Measurements from ENCODE around the gene ZZZ3. TPM values are rescaled to one million over a fixed set of nuclear protein-coding genes. Genes with fewer than 3 reads are reported as not detected.

The ZZZ3 gene
- total and polyA plus RNA-seq, 2 of the 13 experiments (the other 11 are each of a cell fraction or from before 2014, with no cell fraction given), result 18.1 to 50.2 TPM

DNA sequence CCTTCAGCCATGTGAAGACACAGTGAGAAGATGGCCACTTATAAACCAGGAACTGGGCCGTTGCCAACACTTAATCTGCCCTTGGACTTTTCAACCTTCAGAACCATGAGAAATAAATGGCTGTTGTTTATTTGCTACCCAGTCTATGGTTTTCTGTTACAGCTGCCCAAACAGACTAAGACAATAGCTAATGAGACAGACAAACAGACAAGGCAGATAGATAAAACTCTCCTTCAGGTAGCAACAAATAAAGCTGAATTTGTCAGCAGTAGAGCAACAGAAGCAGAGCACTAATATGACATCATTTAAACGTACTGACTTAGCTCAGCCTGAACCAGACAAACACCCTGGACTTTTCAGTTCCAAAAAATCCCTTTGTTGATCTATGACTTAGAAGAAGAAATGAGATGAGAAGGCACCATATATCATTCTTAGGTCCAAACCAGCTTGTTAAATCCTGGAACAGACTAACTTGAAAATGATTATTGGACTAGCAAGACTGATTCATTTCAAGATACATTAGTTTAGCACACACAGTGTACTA lies 27.0 kb downstream of the ZZZ3 start (continued):
- TF ChIP-seq, protein P1, sequence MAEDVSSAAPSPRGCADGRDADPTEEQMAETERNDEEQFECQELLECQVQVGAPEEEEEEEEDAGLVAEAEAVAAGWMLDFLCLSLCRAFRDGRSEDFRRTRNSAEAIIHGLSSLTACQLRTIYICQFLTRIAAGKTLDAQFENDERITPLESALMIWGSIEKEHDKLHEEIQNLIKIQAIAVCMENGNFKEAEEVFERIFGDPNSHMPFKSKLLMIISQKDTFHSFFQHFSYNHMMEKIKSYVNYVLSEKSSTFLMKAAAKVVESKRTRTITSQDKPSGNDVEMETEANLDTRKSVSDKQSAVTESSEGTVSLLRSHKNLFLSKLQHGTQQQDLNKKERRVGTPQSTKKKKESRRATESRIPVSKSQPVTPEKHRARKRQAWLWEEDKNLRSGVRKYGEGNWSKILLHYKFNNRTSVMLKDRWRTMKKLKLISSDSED (CRISPR knock-in tag; IDR thresholded peaks at IDR 0.05), result no peak
- TF ChIP-seq ZNF879 (CRISPR knock-in tag; IDR thresholded peaks at IDR 0.05) (no peak), ZNF496 (CRISPR knock-in tag; IDR thresholded peaks at IDR 0.05; ENCODE audit: insufficient replicate concordance) (no peak), IRX3 (CRISPR knock-in tag; IDR thresholded peaks at IDR 0.05; ENCODE audit: borderline replicate concordance, low read depth) (no peak), CBFB (CRISPR knock-in tag; IDR thresholded peaks at IDR 0.05) (no peak), MTF1 (CRISPR knock-in tag; IDR thresholded peaks at IDR 0.05) (no peak), NFATC3 (CRISPR knock-in tag; IDR thresholded peaks at IDR 0.05) (no peak), FIP1L1 (IDR thresholded peaks at IDR 0.05; ENCODE audit: borderline replicate concordance, insufficient read depth, low read depth, low read length) (no peak), MIER2 (CRISPR knock-in tag; IDR thresholded peaks at IDR 0.05) (no peak), GLI4 (CRISPR knock-in tag; IDR thresholded peaks at IDR 0.05; ENCODE audit: borderline replicate concordance) (no peak), RAD51 (IDR thresholded peaks at IDR 0.05; ENCODE audit: borderline replicate concordance) (no peak), FOXC1 (CRISPR knock-in tag; IDR thresholded peaks at IDR 0.05; ENCODE audit: borderline replicate concordance) (no peak), SP4 (CRISPR knock-in tag; IDR thresholded peaks at IDR 0.05) (no peak), NCOA2 (CRISPR knock-in tag; IDR thresholded peaks at IDR 0.05) (peak; percentile 28; the same call in 1 of the 2 replicates), ZMYM4 (CRISPR knock-in tag; IDR thresholded peaks at IDR 0.05) (peak; percentile 72), ZNF44 (CRISPR knock-in tag; IDR thresholded peaks at IDR 0.05) (no peak)
- TF ChIP-seq, protein P2, sequence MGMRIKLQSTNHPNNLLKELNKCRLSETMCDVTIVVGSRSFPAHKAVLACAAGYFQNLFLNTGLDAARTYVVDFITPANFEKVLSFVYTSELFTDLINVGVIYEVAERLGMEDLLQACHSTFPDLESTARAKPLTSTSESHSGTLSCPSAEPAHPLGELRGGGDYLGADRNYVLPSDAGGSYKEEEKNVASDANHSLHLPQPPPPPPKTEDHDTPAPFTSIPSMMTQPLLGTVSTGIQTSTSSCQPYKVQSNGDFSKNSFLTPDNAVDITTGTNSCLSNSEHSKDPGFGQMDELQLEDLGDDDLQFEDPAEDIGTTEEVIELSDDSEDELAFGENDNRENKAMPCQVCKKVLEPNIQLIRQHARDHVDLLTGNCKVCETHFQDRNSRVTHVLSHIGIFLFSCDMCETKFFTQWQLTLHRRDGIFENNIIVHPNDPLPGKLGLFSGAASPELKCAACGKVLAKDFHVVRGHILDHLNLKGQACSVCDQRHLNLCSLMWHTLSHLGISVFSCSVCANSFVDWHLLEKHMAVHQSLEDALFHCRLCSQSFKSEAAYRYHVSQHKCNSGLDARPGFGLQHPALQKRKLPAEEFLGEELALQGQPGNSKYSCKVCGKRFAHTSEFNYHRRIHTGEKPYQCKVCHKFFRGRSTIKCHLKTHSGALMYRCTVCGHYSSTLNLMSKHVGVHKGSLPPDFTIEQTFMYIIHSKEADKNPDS (CRISPR knock-in tag; IDR thresholded peaks at IDR 0.05), result no peak
- TF ChIP-seq, protein P3, sequence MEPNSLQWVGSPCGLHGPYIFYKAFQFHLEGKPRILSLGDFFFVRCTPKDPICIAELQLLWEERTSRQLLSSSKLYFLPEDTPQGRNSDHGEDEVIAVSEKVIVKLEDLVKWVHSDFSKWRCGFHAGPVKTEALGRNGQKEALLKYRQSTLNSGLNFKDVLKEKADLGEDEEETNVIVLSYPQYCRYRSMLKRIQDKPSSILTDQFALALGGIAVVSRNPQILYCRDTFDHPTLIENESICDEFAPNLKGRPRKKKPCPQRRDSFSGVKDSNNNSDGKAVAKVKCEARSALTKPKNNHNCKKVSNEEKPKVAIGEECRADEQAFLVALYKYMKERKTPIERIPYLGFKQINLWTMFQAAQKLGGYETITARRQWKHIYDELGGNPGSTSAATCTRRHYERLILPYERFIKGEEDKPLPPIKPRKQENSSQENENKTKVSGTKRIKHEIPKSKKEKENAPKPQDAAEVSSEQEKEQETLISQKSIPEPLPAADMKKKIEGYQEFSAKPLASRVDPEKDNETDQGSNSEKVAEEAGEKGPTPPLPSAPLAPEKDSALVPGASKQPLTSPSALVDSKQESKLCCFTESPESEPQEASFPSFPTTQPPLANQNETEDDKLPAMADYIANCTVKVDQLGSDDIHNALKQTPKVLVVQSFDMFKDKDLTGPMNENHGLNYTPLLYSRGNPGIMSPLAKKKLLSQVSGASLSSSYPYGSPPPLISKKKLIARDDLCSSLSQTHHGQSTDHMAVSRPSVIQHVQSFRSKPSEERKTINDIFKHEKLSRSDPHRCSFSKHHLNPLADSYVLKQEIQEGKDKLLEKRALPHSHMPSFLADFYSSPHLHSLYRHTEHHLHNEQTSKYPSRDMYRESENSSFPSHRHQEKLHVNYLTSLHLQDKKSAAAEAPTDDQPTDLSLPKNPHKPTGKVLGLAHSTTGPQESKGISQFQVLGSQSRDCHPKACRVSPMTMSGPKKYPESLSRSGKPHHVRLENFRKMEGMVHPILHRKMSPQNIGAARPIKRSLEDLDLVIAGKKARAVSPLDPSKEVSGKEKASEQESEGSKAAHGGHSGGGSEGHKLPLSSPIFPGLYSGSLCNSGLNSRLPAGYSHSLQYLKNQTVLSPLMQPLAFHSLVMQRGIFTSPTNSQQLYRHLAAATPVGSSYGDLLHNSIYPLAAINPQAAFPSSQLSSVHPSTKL (CRISPR knock-in tag; IDR thresholded peaks at IDR 0.05), result peak; percentile 54; the same call in 1 of the 2 replicates
- TF ChIP-seq, protein P4, sequence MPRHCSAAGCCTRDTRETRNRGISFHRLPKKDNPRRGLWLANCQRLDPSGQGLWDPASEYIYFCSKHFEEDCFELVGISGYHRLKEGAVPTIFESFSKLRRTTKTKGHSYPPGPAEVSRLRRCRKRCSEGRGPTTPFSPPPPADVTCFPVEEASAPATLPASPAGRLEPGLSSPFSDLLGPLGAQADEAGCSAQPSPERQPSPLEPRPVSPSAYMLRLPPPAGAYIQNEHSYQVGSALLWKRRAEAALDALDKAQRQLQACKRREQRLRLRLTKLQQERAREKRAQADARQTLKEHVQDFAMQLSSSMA (CRISPR knock-in tag; IDR thresholded peaks at IDR 0.05), result no peak
- TF ChIP-seq, protein P5, sequence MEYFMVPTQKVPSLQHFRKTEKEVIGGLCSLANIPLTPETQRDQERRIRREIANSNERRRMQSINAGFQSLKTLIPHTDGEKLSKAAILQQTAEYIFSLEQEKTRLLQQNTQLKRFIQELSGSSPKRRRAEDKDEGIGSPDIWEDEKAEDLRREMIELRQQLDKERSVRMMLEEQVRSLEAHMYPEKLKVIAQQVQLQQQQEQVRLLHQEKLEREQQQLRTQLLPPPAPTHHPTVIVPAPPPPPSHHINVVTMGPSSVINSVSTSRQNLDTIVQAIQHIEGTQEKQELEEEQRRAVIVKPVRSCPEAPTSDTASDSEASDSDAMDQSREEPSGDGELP (IDR thresholded peaks at IDR 0.05; ENCODE audit: borderline replicate concordance, low read depth), result peak; percentile 44; the same call in 1 of the 2 replicates
- TF ChIP-seq, protein P6, sequence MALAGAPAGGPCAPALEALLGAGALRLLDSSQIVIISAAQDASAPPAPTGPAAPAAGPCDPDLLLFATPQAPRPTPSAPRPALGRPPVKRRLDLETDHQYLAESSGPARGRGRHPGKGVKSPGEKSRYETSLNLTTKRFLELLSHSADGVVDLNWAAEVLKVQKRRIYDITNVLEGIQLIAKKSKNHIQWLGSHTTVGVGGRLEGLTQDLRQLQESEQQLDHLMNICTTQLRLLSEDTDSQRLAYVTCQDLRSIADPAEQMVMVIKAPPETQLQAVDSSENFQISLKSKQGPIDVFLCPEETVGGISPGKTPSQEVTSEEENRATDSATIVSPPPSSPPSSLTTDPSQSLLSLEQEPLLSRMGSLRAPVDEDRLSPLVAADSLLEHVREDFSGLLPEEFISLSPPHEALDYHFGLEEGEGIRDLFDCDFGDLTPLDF (CRISPR knock-in tag; IDR thresholded peaks at IDR 0.05), result no peak

All from HepG2 (cell line).